Astrocyte (in vitro differentiated cells and primary cell): ENCODE results near the gene ABCC1. TPM values are rescaled to one million over a fixed set of nuclear protein-coding genes. Genes with fewer than 3 reads are reported as not detected.

Experiments used
- DNase-seq: peaks from one replicate; pipeline ENCODE4 v3.0.0-alpha.2; 2010; ENCODE audit warnings: low read depth
- FAIRE-seq: peaks from 2 replicates; lab custom pipeline; 2011; peaks lifted over from hg19 to GRCh38; lab: Jason Lieb, UNC
- H2AFZ ChIP-seq: 2 replicates; pipeline ENCODE4 v1.6.0; 2012; ENCODE audit warnings: low read depth, low read length, inconsistent platforms
- H3K27ac ChIP-seq: 2 replicates; pipeline ENCODE4 v1.5.1; 2011; ENCODE audit warnings: low read depth, low read length, inconsistent platforms
- H3K27me3 ChIP-seq: 2 replicates; pipeline ENCODE4 v1.6.0; 2011; ENCODE audit warnings: low read length, inconsistent platforms; ENCODE audit not compliant: insufficient read depth
- H3K36me3 ChIP-seq: 2 replicates; pipeline ENCODE4 v1.5.1; 2011; ENCODE audit warnings: low read length, inconsistent platforms; ENCODE audit not compliant: insufficient read depth
- H3K4me1 ChIP-seq: 2 replicates; pipeline ENCODE4 v1.5.1; 2011; ENCODE audit warnings: low read length, inconsistent platforms; ENCODE audit not compliant: insufficient read depth
- H3K4me2 ChIP-seq: 2 replicates; pipeline ENCODE4 v1.6.0; 2012; ENCODE audit warnings: low read length, inconsistent platforms
- H3K4me3 ChIP-seq: 2 replicates; pipeline ENCODE4 v1.5.1; 2011; ENCODE audit warnings: low read depth, mild to moderate bottlenecking, low read length, inconsistent platforms; ENCODE audit not compliant: insufficient read depth
- H3K79me2 ChIP-seq: 2 replicates; pipeline ENCODE4 v1.6.0; 2012; ENCODE audit warnings: mild to moderate bottlenecking, low read length, inconsistent platforms; ENCODE audit not compliant: insufficient read depth
- H3K9ac ChIP-seq: 2 replicates; pipeline ENCODE4 v1.6.0; 2012; ENCODE audit warnings: mild to moderate bottlenecking, low read length, inconsistent platforms
- H3K9me3 ChIP-seq: 2 replicates; pipeline ENCODE4 v1.5.1; 2012; ENCODE audit warnings: low read depth, mild to moderate bottlenecking, low read length, inconsistent platforms; ENCODE audit not compliant: insufficient read depth
- H4K20me1 ChIP-seq: 2 replicates; pipeline ENCODE4 v1.6.0; 2012; ENCODE audit warnings: low read length, inconsistent platforms; ENCODE audit not compliant: insufficient read depth
- H3K27ac Mint-ChIP-seq: one replicate; pipeline ENCODE4 v1.8.0; 2021; ENCODE audit warnings: mild to moderate bottlenecking, mixed read lengths; ENCODE audit not compliant: unreplicated experiment
- H3K27me3 Mint-ChIP-seq: one replicate; pipeline ENCODE4 v1.8.0; 2021; ENCODE audit warnings: low read depth, mixed read lengths; ENCODE audit not compliant: unreplicated experiment
- H3K36me3 Mint-ChIP-seq: one replicate; pipeline ENCODE4 v1.8.0; 2021; ENCODE audit warnings: low read depth, mixed read lengths; ENCODE audit not compliant: unreplicated experiment
- H3K4me1 Mint-ChIP-seq: one replicate; pipeline ENCODE4 v1.8.0; 2021; ENCODE audit warnings: low read depth, mixed read lengths; ENCODE audit not compliant: unreplicated experiment
- H3K4me3 Mint-ChIP-seq: one replicate; pipeline ENCODE4 v1.8.0; 2021; ENCODE audit warnings: mild to moderate bottlenecking, moderate library complexity, mixed read lengths; ENCODE audit not compliant: unreplicated experiment
- H3K9me3 Mint-ChIP-seq: one replicate; pipeline ENCODE4 v1.8.0; 2021; ENCODE audit warnings: mild to moderate bottlenecking, mixed read lengths; ENCODE audit not compliant: unreplicated experiment
- CTCF ChIP-seq: IDR thresholded peaks from 2 replicates; pipeline ENCODE4 v1.5.1; 2011; ENCODE audit warnings: low read depth, mild to moderate bottlenecking, inconsistent platforms, low read length, moderate library complexity; ENCODE audit not compliant: insufficient read depth
- EZH2 ChIP-seq: IDR thresholded peaks from 2 replicates; pipeline ENCODE4 v1.6.1; 2012; ENCODE audit warnings: mild to moderate bottlenecking, low read length, inconsistent platforms; ENCODE audit not compliant: insufficient read depth
- total RNA-seq: library from RNA; stranded (reverse); gene quantifications from 2 replicates; pipeline ENCODE4 v1.2.1, GENCODE V29; 2021

Gene ABCC1
- total RNA-seq, 1 donor from 2014 or later = 42.1 TPM

GRCh38 chr16:16185095-16185494 lies 235.7 kb downstream of the ABCC1 start:
- peaks cover 6% of the 10 kb centered on the region for H3K27me3 Mint-ChIP-seq
- FAIRE-seq (no peak), DNase-seq (no peak)
- Histone ChIP-seq H3K9ac (no peak overlapping the region), H3K27me3 (peaks cover 2% of the 10 kb centered on the region), H3K27ac (no peak overlapping the region), H4K20me1 (no peaks in the 10 kb centered on the region), H3K4me1 (no peaks in the 10 kb centered on the region), H3K79me2 (no peaks in the 10 kb centered on the region), H2AFZ (no peak overlapping the region), H3K36me3 (no peaks in the 10 kb centered on the region), H3K9me3 (no peaks in the 10 kb centered on the region), H3K4me3 (no peak overlapping the region), H3K4me2 (no peak overlapping the region)
- peaks cover under 1% of the 10 kb centered on the region for H3K9me3 Mint-ChIP-seq
- no peaks in the 10 kb centered on the region for H3K4me1 Mint-ChIP-seq
- peaks cover 2% of the 10 kb centered on the region for H3K36me3 Mint-ChIP-seq
- H3K4me3 Mint-ChIP-seq = no peak overlapping the region
- TF ChIP-seq EZH2 = no peak
- no peak for TF ChIP-seq CTCF
- no peak overlapping the region for H3K27ac Mint-ChIP-seq

- no peak overlapping the region for H3K27ac Mint-ChIP-seq
- H3K9me3 Mint-ChIP-seq = no peaks in the 10 kb centered on the region
- no peak for TF ChIP-seq EZH2
- no peak for DNase-seq
- H3K4me3 Mint-ChIP-seq = no peak overlapping the region
- no peaks in the 10 kb centered on the region for H3K4me1 Mint-ChIP-seq
- H3K27ac ChIP-seq = no peak overlapping the region
- no peaks in the 10 kb centered on the region for H3K79me2 ChIP-seq
- H3K36me3 Mint-ChIP-seq = no peaks in the 10 kb centered on the region
- no peak overlapping the region for H3K9ac ChIP-seq
- H3K4me3 ChIP-seq = no peak overlapping the region
- H2AFZ ChIP-seq = no peak overlapping the region
- peaks cover 2% of the 10 kb centered on the region for H3K27me3 ChIP-seq
- no peak for FAIRE-seq
- H3K36me3 ChIP-seq = no peaks in the 10 kb centered on the region
- no peaks in the 10 kb centered on the region for H4K20me1 ChIP-seq
- H3K9me3 ChIP-seq = no peaks in the 10 kb centered on the region
- H3K27me3 Mint-ChIP-seq = peaks cover 10% of the 10 kb centered on the region
- H3K4me2 ChIP-seq = no peak overlapping the region
- H3K4me1 ChIP-seq = no peaks in the 10 kb centered on the region
Observed at GRCh38 chr16:16186820-16187219, 237.4 kb downstream of the ABCC1 start.

GRCh38 chr16:16188827-16189226 lies 239.4 kb downstream of the ABCC1 start:
- Histone ChIP-seq H3K4me2 (no peak overlapping the region), H3K27me3 (no peaks in the 10 kb centered on the region), H4K20me1 (no peaks in the 10 kb centered on the region), H3K9ac (no peak overlapping the region), H3K4me1 (no peaks in the 10 kb centered on the region), H3K9me3 (no peaks in the 10 kb centered on the region), H3K4me3 (no peak overlapping the region), H3K27ac (no peak overlapping the region), H3K36me3 (no peaks in the 10 kb centered on the region), H2AFZ (no peak overlapping the region), H3K79me2 (no peaks in the 10 kb centered on the region)
- Mint-ChIP-seq H3K9me3 (no peaks in the 10 kb centered on the region), H3K27ac (no peak overlapping the region), H3K4me3 (no peak overlapping the region), H3K4me1 (no peaks in the 10 kb centered on the region), H3K36me3 (peaks cover 2% of the 10 kb centered on the region), H3K27me3 (peaks cover 9% of the 10 kb centered on the region)
- TF ChIP-seq CTCF = no peak
- FAIRE-seq = no peak
- DNase-seq = no peak
